ENCODE data around the gene DPP10.
"Not testable (repeated sequence)": the region's sequence is repeated elsewhere in the genome, so short reads cannot be mapped to it uniquely, and the experiment has no call there.

DPP10 gene

DNA sequence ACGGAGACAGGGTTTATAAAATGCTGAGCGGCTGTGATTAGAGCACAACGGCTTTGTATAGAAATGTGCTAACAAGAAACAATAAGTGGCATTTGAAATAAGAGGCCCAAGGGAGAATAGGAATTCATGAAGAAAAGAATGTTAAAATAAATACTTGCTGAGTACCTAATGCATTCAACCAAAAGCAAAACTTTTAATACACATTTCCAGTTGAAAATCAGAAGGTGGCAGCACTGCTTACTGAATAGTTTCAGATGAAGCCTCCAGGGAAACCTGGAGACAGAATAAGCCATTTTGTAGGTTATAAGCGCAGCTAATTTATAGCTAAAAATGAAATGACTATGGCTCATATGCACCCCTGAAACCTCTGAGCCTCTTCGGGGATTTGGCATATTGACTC, 286.6 kb downstream of the DPP10 start:
- peak; percentile 15 for DNase-seq

DNA sequence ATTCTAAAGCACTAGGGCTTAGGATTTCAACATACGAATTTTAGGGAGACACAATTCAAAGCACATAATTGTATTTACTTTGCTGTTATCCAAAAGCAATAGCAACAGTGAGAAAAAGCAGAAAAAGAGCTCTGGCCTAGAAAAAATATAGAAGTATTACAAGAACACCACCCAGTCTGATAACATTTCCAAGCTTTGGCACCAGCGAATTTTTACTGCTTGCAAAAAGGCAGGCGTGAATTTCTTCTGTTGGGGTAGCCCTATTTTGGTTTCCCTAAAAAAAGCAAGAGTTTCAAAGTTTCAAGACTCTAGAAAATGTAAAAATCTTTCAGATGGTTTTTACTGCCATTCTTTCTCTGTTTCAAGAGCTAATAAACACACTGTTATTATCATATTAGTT, 292.7 kb downstream of the DPP10 start:
- DNase-seq, result no peak

DNA sequence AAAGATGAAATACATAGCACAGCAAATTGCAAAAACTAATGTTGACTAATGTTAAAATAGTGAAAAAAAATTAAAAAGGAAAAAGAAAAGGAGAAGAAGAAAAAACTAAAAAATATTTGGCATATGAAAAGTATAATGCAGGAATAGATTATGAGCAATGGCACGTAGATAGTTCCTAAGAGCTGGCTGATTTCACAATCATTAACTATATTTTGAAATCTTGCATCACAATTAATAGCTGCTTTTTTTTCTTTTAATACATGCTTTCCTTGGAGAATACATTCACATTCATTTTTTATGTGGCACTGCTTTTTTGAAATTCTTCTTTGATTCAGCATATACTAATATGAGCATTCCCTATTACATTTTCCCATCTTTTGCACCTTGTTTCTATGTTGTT, 299.8 kb downstream of the DPP10 start:
- DNase-seq, result no peak

DNA sequence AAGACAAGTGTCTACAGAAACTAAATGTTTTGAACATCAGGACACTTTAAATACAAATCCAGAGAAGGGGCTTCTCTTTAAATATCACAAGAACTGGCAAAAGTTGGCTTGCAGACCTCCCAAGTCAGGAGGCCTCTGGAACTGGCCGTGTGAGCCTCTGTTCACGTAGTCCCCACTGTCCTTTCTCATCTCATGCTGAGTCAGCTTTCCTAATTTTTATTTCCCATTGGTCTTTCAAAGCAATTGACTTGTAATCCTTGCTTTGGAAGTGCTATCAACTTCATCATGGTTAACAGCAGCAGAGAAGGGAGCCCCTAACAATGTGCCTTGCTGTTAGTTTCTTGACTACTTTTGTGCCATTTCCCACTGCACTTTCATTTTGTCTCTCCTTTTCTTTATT, 303.3 kb downstream of the DPP10 start:
- DNase-seq, result no peak

DNA sequence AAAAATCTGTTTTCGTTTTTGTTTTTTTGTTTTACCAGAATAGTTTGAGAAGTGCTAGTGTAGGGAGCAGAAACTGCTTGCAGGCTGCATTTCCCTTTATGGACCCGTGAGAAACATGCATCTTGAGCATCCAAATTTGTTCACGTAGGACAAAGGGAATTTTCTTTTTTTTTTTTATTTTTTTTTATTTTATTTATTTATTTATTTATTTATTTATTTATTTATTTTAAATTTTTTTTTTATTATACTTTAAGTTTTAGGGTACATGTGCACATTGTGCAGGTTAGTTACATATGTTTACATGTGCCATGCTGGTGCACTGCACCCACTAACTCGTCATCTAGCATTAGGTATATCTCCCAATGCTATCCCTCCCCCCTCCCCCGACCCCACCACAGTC, 305.7 kb downstream of the DPP10 start:
- not testable (repeated sequence) for DNase-seq

DNA sequence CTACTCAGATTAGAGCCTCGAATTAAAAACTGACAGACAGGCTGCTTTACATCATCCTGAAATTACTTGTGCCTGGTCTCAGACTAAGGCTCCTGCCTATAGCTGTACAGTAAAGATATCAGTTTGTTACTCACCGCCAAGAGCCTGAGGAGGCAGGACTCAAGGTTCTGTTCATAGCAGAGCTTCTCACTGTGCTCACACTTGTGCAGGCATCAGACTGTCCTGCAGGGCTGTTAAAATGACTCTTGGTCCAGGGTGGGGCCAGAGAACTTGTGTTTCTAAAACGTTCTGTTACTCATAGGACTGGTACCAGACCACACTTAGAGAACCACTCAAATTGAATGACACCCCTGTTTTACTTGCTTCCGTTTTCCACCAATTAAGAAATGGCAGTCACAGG, 310.0 kb downstream of the DPP10 start:
- DNase-seq, result no peak

DNA sequence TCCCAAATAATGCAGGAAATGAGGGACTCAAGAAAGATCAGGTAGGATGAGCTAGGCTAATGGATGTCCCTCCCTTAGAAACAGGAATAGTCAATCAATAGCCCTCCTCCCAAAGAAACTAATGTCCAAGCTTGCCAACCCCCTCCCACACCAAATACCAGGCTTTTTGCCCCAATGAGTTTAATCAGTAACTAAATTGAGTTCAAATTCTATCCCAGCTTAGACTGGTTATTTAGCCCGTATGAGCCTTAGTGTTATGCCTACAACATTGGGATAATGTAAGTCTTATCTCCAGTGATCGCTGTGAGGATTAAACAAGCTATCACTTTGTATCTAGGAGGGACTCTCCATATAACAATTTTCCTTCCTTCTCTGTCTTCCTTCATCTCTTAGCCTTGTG, 310.7 kb downstream of the DPP10 start:
- no peak for DNase-seq

DNA sequence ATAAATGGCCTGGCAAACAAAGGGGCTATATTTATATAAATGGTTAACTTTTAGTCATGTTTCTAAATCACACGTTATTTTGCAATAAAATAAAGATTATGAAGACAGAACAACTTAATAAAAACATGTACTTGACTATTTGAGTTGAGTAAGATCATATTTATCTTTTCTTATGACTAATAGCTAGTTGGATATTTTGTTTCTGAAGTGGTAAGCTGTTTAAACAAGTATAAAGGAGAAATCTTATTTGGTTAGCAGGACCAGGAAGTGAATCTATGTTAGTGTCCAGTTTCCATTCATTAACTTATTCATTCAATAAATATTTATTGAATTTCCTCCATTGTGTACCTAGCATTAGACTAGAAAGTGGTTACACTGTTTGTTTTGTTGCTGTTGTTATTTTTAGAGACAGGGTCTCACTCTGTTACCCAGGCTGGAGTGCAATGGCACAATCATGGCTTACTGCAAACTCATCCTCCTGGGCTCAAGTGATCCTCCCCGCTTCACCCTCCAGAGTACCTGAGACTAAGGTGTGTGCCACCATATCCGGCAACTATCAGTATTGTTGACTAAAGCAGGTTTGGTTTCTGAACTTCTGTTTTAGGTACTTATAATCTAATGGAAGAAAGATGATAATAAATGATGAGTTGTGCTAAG, 312.6 kb downstream of the DPP10 start:
- peak; percentile 76 for DNase-seq

DNA sequence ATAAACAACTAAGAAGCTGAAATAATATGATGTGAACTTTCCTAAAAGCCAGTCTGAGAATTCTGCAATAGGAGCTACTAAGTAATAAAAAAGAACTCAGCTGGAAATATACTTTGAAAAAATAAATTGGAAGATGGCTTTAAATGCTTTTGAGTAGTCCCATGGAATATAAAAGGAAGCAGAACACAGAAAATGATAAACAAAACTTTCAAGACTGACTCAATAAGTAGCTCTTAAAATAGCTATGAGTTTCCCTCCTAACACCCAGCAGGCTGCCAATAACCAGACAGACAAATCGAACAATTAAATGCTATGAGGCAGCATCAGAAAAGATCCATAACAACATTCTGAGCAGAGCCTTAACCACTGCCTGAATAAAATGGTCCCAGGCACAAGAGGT, 319.9 kb downstream of the DPP10 start:
- no peak for DNase-seq

DNA sequence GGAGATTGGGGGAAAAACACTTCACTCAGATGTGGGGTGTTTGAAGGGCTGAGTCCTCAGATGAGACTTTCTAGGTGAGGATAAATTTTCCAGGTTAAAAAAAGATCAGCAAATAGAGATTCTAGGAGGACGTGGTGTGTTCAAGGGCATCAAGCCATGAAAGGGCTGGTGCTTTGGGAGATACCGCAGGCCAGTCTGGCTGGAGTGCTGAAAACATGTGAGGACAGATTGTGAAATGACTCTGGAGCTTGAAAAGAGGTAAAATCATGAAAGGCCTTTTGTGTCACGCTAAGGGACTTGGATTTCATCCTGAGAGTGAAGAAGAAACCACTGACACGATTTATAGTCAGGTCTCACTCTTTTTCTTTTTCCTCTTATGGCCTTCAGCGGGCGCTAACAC, 320.5 kb downstream of the DPP10 start:
- DNase-seq, result no peak

DNA sequence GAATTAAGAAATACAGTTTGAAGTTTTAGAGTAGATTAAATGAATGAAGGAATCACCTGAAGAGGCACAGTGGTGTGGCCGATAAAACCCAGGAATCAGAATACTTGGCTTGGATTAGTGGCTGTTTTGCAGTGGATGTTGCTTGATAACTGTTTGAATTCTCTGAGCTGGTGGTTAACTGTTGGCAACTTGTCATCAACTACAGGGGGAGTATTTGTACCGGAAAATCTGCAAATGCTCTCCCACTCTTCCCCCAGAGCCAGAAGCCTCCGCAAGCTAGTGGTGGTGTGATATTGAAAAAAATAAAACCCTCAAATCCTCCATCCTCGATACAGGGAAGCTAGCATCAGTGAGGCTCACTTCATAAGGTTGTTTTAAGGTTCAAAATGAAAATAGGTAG, 326.7 kb downstream of the DPP10 start:
- no peak for DNase-seq

DNA sequence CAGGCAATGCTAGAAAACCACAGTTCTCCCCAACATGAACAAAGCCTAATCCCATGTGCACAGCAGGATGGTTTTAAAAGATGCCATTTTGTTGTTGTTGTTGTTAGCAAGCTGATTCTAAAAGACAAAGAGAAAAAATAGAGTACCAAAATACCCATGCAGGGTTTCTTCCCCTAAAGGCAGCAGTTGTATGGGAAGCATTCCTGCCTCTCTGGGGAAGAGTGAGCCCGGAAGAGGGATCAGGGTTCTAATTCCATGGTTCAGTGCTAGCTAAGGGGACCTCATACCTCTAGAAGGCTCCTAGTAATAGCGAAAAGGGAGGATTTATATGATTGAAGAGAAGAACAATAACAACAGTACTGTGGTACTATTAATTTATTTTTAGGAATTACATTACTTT, 327.6 kb downstream of the DPP10 start:
- DNase-seq, result no peak

DNA sequence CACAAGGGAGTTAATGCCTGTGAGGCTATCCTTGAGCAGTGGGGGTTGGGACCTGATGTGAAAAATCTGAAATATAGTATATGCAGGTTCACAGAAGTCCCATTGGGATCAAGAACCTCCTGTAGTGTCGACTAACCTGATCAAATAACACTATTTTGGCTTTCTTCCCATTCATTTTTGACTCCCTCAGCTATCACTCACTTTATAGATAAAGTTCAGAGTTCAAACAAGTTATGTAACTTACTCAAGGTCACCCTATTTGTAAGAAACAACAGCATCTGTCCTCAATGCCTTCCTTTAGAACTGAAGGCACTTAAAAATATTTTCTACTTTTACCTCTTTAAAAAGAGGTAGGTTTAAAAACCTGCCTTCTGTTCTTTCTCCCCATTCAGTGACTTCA, 341.6 kb downstream of the DPP10 start:
- no peak for DNase-seq

DNA sequence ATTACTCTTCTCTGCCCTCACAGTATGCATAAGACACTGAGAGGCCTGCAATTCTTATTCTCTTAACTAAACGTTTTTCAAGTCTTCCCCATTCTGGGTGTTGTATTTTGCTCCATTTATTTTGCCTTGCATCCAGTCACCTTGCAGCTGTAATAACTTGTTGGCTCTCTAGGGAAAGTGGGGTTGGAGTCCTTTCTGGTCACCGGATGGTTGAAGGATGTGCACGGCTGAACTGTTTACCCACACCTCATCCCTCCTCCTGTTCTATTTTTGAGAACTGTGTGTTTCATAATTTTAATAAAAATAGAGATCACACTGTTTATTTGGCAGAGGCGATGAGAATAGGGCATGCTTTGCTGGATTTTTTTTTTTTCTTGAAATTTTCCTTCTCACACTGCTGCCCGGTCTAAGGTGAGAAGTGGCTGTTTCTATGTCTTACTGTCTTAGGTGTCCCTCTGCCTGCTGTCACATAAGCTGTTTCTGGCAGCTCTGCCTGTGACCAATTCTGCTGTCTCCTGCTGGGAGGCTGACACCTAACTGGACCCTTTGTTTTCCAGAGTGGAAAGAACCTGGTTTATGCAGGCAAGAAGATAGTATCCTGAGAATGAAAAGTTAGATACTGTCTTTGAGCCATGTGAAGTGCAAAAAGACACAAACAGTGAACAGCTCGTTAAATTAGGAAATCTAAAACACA, 342.6 kb downstream of the DPP10 start:
- no peak for DNase-seq

DNA sequence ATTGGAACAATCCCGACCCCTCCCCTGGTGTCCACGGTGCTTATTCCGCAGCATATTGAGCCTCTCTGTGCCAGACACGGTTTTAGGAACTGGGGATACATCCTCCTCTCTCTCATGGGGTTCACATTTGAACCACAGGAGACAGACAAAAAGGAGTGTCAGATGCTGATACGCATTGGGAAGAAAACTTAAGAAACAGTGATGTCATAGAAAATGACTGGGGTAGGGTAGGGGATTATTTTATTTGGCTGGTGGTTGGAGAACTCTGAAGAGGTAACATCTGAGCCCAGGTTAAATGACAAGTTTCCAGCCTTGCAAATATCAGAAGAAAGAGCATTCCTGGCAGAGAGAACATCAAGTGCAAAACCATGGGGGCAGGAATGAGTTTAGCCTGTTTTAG, 344.5 kb downstream of the DPP10 start:
- no peak for DNase-seq

DNA sequence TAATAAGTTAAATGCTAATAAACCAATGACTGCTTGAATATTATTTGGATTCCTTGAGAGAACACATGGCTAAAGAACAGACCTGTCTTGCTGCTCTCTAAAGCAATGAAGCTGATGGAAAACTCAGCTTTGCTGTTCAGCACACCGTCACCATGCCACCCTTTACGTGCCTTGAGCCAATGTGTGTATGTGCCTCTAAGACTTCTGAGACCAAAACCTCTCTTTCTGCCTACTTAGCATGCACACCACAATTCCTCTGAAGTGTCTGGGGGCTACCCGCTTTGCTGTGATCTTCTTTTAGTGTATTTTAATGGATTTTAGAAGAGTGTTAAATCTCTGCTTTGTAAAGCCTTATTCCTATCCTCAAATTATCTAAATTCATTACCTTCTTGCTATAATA, 345.0 kb downstream of the DPP10 start:
- DNase-seq, result no peak

DNA sequence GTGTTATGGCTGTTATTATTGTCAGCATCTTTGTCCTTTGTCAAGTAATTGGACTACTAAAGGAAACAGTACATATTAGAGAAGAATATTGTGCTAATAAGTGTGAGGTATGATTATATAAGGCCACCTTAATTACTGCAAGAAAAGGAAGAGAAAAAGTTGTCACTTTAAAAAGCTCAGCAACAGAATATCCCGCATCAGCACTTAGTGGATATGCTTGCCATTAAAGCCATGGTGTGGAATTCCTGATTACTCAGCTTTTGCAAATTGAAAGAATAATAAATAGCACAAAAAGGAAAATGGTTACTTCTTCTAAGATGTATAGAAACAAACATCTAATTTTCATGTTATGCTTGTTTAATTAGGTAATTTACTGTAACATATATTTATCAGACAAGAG, 347.5 kb downstream of the DPP10 start:
- DNase-seq, result no peak

DNA sequence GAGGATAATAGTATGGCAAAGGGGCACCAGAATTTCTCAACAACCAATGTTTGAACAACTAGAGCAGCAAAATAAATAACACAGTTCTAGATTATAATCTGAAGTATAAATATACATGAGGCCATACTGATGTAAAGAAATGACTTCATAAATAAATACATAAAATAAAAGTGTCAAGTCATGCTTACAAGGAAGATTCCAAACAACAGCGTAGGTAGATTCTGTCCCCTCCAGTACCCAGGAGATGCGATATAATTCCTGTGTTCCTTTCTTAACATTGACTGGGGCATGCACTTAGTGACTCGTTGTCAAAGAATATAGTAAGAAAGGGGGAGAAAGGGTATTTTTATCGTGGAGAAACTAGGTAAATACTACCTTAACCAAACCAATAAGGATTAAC, 355.1 kb downstream of the DPP10 start:
- DNase-seq, result no peak

DNA sequence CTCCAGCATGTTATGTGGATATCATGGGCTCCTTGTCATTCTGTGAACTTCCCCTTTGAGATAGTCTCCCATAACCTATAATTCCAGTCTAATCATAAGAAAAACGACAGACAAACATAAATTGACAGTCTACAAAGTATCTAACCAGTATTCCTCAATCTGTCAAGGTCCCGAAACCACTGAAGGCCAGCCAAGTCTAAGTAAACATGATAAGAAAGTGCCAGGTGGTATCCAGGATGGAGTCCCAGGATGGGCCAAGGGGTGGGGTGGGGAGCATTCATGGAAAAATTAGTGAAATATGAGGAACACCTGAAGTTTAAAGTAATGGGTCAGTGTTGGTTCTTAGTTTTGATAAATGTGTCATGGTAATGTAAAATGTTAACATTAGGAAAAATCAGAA, 355.5 kb downstream of the DPP10 start:
- DNase-seq, result no peak

DNA sequence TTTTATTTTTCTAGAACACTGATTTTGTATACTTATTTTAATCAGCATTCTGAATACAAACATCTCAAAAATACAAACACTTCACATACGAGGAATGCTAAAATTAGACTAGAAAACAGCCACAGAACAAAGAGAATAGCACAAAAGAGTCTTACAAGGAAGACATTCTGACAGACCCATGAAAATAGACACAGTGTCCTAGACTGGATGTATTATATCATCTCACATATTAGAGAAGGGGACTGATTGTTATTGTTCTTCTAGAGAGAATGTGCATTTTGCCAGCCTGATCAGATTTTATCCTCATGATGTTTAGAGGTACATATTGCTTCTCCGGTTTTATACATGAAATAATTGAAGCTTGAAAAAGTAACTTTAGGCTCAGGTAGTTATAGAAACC, 357.9 kb downstream of the DPP10 start:
- no peak for DNase-seq

DNA sequence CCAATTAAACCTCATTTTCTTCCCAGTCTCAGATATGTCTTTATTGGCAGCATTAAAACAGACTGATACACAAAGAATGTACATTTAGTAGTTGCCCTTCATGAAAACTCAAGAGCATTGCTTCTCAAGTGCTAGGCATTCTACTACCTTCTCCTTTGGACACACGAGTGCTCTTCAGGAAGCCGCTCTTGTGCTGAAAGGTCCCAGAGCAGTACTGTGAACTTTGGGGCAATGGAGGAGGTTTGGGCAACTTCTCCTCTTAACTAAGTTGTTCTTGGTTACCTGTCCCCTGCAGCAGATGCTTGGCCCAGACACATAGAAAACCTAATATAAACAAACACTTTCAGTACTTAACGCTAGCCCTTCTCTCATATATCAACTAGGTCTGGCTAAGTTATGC, 362.8 kb downstream of the DPP10 start:
- DNase-seq, result no peak

DNA sequence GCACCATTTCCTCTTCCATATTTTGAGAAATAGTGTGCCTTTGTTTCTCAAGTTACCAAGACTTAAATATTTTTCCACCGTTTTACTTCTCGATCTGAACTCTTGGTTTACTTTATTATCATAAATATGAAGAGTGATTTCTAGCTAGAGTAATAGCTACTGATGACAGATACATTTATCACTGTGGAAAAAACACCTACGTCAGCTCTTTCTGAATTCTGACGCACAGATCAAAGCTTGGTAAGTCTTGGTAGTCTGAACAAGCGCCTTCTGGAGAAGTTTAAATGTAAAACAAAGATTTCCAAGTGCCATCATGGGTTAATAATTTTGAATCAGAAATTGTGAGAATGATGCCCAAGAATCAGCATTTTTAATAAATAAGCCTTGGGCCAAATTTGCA, 367.7 kb downstream of the DPP10 start:
- DNase-seq, result no peak

DNA sequence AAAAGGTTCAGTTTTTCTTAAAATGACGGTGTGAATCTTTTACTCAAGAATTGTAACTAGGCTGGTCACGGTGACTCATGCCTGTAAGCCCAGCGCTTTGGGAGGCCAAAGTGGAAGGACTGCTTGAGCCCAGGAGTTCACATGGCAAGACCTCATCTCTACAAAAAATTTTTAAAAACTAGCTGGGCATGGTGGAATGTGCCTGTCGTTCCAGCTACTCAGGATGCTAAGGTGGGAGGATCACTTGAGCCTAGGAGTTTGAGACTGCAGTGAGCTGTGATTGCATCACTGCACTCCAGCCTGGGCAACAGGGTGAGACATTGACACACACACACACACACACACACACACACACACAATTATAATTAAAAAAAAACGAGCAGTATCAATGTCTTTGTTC, 369.8 kb downstream of the DPP10 start:
- DNase-seq, result no peak

DNA sequence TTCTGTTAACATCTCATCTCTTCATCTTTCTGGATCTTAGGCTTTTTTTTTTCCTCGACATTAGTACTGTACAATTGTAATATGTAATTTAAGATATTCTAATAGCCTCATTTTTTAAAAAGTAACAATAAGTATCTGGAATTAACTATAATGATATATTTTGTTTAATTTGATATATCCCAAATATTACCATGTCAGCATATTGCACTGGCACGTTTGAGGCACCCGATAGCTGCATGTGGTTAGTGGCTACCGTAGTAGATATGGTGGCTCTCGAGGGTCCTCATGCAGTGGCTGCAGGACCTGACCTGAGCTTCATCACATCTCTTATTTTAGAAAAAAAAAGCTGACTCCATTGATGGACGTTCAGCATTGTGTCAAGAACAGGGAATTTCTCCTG, 371.9 kb downstream of the DPP10 start:
- no peak for DNase-seq

DNA sequence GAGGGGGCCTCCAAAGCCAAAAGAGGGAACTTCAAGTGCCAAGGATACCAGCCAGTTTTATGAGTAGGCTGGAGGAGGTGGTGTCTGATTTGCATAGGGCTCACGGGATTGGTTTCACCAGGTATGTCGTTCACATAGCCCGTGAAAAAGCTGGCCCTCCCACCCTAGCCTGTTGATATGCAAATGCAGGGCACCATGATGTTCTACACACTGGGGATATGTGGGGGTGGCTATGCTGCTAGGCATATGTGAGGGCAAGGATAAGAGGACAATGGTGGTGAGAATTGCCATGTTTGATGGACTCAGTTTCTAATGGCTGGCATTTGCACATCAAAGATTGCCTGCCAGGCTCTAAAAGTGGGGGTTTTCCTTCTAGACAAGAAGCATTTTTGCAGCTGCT, 378.6 kb downstream of the DPP10 start:
- no peak for DNase-seq

Data from NCI-H774 (cell line).